Measurements from ENCODE around the gene AIP. TPM values are rescaled to one million over a fixed set of nuclear protein-coding genes. Genes with fewer than 3 reads are reported as not detected.

AIP gene
- total and polyA plus RNA-seq, 9 of the 15 experiments (the other 6 are each of a cell fraction or from before 2014, with no cell fraction given): 5.2 to 92.5 (median 52.7) TPM

GRCh38 chr11:67463680-67464410 lies 19.0 kb upstream of the AIP start (continued):
- TF ChIP-seq TFAM (CRISPR knock-in tag; conservative IDR thresholded peaks at IDR 0.05) (no peak), FOS (IDR thresholded peaks at IDR 0.05; ENCODE audit: extremely low read depth, insufficient read length) (peak; percentile 19), ZHX1 (conservative IDR thresholded peaks at IDR 0.05; ENCODE audit: low read length) (no peak), DMBX1 (CRISPR knock-in tag; IDR thresholded peaks at IDR 0.05; ENCODE audit: borderline replicate concordance) (peak; percentile 59), PTRF (tag; IDR thresholded peaks at IDR 0.05) (no peak), CAMTA2 (CRISPR knock-in tag; conservative IDR thresholded peaks at IDR 0.05) (no peak), PHF8 (IDR thresholded peaks at IDR 0.05; ENCODE audit: borderline replicate concordance, low read length) (no peak), ILK (tag; IDR thresholded peaks at IDR 0.05; ENCODE audit: borderline replicate concordance, low read depth) (no peak), ZBTB12 (CRISPR knock-in tag; IDR thresholded peaks at IDR 0.05) (peak; percentile 79), ZNF707 (CRISPR knock-in tag; conservative IDR thresholded peaks at IDR 0.05) (no peak), SREBF2 (CRISPR knock-in tag; IDR thresholded peaks at IDR 0.05) (0 out of 2 replicates have a peak, but pooled peaks have one; percentile 21), EP300 (IDR thresholded peaks at IDR 0.05; ENCODE audit: low read length) (0 out of 2 replicates have a peak, but pooled peaks have one; percentile 19), SAFB (IDR thresholded peaks at IDR 0.05; ENCODE audit: borderline replicate concordance, low read depth, low read length) (no peak), ZNF224 (CRISPR knock-in tag; IDR thresholded peaks at IDR 0.05) (no peak), CEBPZ (IDR thresholded peaks at IDR 0.05; ENCODE audit: borderline replicate concordance, low read depth, low read length) (no peak), ZNF12 (CRISPR knock-in tag; IDR thresholded peaks at IDR 0.05) (no peak), NFRKB (IDR thresholded peaks at IDR 0.05; ENCODE audit: low read depth) (peak; percentile 76; the same call in 1 of the 2 replicates), ZFP30 (CRISPR knock-in tag; IDR thresholded peaks at IDR 0.05; ENCODE audit: borderline replicate concordance) (no peak), NFE2L1 (tag; IDR thresholded peaks at IDR 0.05; ENCODE audit: borderline replicate concordance, low read depth) (no peak)

Data from K562 (cell line).